Neural cell (in vitro differentiated cells): Measurements from ENCODE around the gene GRM3. TPM values are rescaled to one million over a fixed set of nuclear protein-coding genes. Genes with fewer than 3 reads are reported as not detected.

Experiments used
- H2AFZ ChIP-seq: fragments of 200-600, 300-800 bp; sonication (generic), shearing (Covaris generic); 2 replicates; pipeline ENCODE4 v1.6.0; 2014; ENCODE audit warnings: low read depth, mild to moderate bottlenecking, antibody characterized with exemption, low read length, moderate library complexity
- H3F3A ChIP-seq: fragments of 200-600 bp; shearing (Covaris generic); 2 replicates; pipeline ENCODE4 v1.6.1; 2016; ENCODE audit warnings: mild to moderate bottlenecking, moderate library complexity, mixed read lengths, antibody characterized with exemption, low read length; ENCODE audit not compliant: insufficient read depth, poor library complexity, severe bottlenecking
- H3K27ac ChIP-seq: fragments of 200-600, 300-800 bp; sonication (generic), shearing (Covaris generic); 2 replicates; pipeline ENCODE4 v1.5.1; 2014; ENCODE audit warnings: mild to moderate bottlenecking, low read length, moderate library complexity
- H3K27me3 ChIP-seq: fragments of 300-800, 200-600 bp; sonication (generic), shearing (Covaris generic); 2 replicates; pipeline ENCODE4 v1.6.0; 2014; ENCODE audit warnings: mild to moderate bottlenecking, low read depth, low read length, moderate library complexity; ENCODE audit not compliant: insufficient read depth
- H3K36me3 ChIP-seq: fragments of 300-800, 200-600 bp; sonication (generic), shearing (Covaris generic); 2 replicates; pipeline ENCODE4 v1.5.1; 2014; ENCODE audit warnings: mild to moderate bottlenecking, antibody characterized with exemption, low read length, moderate library complexity; ENCODE audit not compliant: insufficient read depth
- H3K4me2 ChIP-seq: fragments of 300-800, 200-600 bp; sonication (generic), shearing (Covaris generic); 2 replicates; pipeline ENCODE4 v1.6.0; 2014; ENCODE audit warnings: mild to moderate bottlenecking, low read length
- H3K4me3 ChIP-seq: fragments of 300-800, 200-600 bp; sonication (generic), shearing (Covaris generic); 2 replicates; pipeline ENCODE4 v1.5.1; 2014; ENCODE audit warnings: mild to moderate bottlenecking, low read length, moderate library complexity
- H3K79me2 ChIP-seq: fragments of 200-600 bp; shearing (Covaris generic); replicated peaks from 2 replicates; pipeline ENCODE4 v1.6.0; 2014; ENCODE audit warnings: mild to moderate bottlenecking, low read length, moderate library complexity; ENCODE audit not compliant: insufficient read depth
- H3K9ac ChIP-seq: fragments of 300-800, 200-600 bp; sonication (generic), shearing (Covaris generic); 2 replicates; pipeline ENCODE4 v1.6.1; 2016; ENCODE audit warnings: mild to moderate bottlenecking, low read length, mixed read lengths
- H3K9me2 ChIP-seq: fragments of 200-600 bp; shearing (Covaris generic); 2 replicates; pipeline ENCODE4 v1.6.1; 2016; ENCODE audit warnings: mild to moderate bottlenecking, low read length, mixed read lengths; ENCODE audit not compliant: insufficient read depth
- H3K9me3 ChIP-seq: fragments of 200-600, 300-800 bp; sonication (generic), shearing (Covaris generic); 2 replicates; pipeline ENCODE4 v1.6.1; 2016; ENCODE audit warnings: mild to moderate bottlenecking, mixed run types, low read length, moderate library complexity, mixed read lengths
- H4K20me1 ChIP-seq: fragments of 200-600 bp; shearing (Covaris generic); 2 replicates; pipeline ENCODE4 v1.6.1; 2016; ENCODE audit warnings: mild to moderate bottlenecking, mixed run types; ENCODE audit not compliant: insufficient read depth
- EP300 ChIP-seq: fragments of 450-650 bp; conservative IDR thresholded peaks from 2 replicates; pipeline ENCODE4 v1.6.1; 2014; ENCODE audit warnings: antibody characterized with exemption, mild to moderate bottlenecking, moderate library complexity; ENCODE audit not compliant: poor library complexity, severe bottlenecking
- EZH2 ChIP-seq: fragments of 200-600, 300-800 bp; shearing (Covaris generic), sonication (generic); IDR thresholded peaks from 2 replicates; pipeline ENCODE4 v1.6.1; 2014; ENCODE audit warnings: antibody characterized with exemption, low read length, borderline replicate concordance, mild to moderate bottlenecking; ENCODE audit not compliant: insufficient read depth, poor library complexity, severe bottlenecking
- MXI1 ChIP-seq: fragments of 450-650 bp; conservative IDR thresholded peaks from 2 replicates; pipeline ENCODE4 v1.6.1; 2014; ENCODE audit warnings: antibody characterized with exemption, mild to moderate bottlenecking; ENCODE audit not compliant: poor library complexity, severe bottlenecking
- POLR2AphosphoS5 ChIP-seq: IDR thresholded peaks from 2 replicates; pipeline ENCODE4 v1.6.1; 2012
- RAD21 ChIP-seq: fragments of 450-650 bp; conservative IDR thresholded peaks from 2 replicates; pipeline ENCODE4 v1.6.1; 2014; ENCODE audit warnings: antibody characterized with exemption, mild to moderate bottlenecking, moderate library complexity
- SMC3 ChIP-seq: fragments of 450-650 bp; conservative IDR thresholded peaks from 2 replicates; pipeline ENCODE4 v1.6.1; 2014; ENCODE audit warnings: antibody characterized with exemption, mild to moderate bottlenecking, moderate library complexity; ENCODE audit not compliant: poor library complexity
- TAF1 ChIP-seq: IDR thresholded peaks from 2 replicates; pipeline ENCODE4 v1.6.1; 2012; ENCODE audit warnings: low read depth
- polyA plus RNA-seq: library from polyadenylated mRNA; depleted of rRNA; stranded (reverse); fragments of >200 nt; gene quantifications from 2 replicates; pipeline ENCODE4 v1.2.3, GENCODE V29; 2014
- TF ChIP-seq, protein P1 (sequence below): IDR thresholded peaks from 2 replicates; pipeline ENCODE4 v1.6.1; 2012; ENCODE audit warnings: borderline replicate concordance
- TF ChIP-seq, protein P2 (sequence below): fragments of 450-650 bp; IDR thresholded peaks from 2 replicates; pipeline ENCODE4 v1.5.1; 2014; ENCODE audit warnings: antibody characterized with exemption, mild to moderate bottlenecking, moderate library complexity; ENCODE audit not compliant: poor library complexity, severe bottlenecking

GRM3 gene
- polyA plus RNA-seq, 1 donor from 2014 or later = 15.9 TPM

DNA sequence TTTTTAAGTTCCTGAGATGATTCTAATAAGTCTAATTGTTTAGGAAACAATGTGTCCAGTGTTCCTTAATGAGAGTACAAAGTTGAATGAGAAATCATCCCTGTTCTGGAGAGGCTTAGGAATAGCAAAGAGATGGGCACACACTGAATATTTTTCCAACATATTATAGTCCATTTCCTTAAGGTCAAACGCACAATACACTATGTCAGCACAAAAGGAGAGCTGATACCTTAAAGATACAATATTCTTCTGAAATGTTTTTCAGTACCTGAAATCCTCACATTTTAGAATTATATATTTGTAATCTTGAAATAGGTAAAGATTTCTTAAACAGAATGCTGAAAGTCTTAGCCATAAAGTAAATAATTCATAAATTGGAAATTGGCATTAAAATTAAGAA is 183.2 kb downstream of the GRM3 start:
- Histone ChIP-seq H3K4me3 (no peak overlapping the region), H3K27me3 (no peaks in the 10 kb centered on the region), H3K9me2 (no peaks in the 10 kb centered on the region), H4K20me1 (no peaks in the 10 kb centered on the region), H3K79me2 (no peaks in the 10 kb centered on the region), H2AFZ (no peak overlapping the region), H3K4me2 (no peak overlapping the region), H3K27ac (no peak overlapping the region), H3K36me3 (no peaks in the 10 kb centered on the region), H3K9me3 (no peaks in the 10 kb centered on the region), H3K9ac (no peak overlapping the region), H3F3A (no peaks in the 10 kb centered on the region)
- TF ChIP-seq POLR2AphosphoS5 (no peak), RAD21 (no peak), EZH2 (no peak), SMC3 (no peak), EP300 (no peak), TAF1 (no peak)
- TF ChIP-seq, protein P1, sequence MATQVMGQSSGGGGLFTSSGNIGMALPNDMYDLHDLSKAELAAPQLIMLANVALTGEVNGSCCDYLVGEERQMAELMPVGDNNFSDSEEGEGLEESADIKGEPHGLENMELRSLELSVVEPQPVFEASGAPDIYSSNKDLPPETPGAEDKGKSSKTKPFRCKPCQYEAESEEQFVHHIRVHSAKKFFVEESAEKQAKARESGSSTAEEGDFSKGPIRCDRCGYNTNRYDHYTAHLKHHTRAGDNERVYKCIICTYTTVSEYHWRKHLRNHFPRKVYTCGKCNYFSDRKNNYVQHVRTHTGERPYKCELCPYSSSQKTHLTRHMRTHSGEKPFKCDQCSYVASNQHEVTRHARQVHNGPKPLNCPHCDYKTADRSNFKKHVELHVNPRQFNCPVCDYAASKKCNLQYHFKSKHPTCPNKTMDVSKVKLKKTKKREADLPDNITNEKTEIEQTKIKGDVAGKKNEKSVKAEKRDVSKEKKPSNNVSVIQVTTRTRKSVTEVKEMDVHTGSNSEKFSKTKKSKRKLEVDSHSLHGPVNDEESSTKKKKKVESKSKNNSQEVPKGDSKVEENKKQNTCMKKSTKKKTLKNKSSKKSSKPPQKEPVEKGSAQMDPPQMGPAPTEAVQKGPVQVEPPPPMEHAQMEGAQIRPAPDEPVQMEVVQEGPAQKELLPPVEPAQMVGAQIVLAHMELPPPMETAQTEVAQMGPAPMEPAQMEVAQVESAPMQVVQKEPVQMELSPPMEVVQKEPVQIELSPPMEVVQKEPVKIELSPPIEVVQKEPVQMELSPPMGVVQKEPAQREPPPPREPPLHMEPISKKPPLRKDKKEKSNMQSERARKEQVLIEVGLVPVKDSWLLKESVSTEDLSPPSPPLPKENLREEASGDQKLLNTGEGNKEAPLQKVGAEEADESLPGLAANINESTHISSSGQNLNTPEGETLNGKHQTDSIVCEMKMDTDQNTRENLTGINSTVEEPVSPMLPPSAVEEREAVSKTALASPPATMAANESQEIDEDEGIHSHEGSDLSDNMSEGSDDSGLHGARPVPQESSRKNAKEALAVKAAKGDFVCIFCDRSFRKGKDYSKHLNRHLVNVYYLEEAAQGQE = no peak
- TF ChIP-seq, protein P2, sequence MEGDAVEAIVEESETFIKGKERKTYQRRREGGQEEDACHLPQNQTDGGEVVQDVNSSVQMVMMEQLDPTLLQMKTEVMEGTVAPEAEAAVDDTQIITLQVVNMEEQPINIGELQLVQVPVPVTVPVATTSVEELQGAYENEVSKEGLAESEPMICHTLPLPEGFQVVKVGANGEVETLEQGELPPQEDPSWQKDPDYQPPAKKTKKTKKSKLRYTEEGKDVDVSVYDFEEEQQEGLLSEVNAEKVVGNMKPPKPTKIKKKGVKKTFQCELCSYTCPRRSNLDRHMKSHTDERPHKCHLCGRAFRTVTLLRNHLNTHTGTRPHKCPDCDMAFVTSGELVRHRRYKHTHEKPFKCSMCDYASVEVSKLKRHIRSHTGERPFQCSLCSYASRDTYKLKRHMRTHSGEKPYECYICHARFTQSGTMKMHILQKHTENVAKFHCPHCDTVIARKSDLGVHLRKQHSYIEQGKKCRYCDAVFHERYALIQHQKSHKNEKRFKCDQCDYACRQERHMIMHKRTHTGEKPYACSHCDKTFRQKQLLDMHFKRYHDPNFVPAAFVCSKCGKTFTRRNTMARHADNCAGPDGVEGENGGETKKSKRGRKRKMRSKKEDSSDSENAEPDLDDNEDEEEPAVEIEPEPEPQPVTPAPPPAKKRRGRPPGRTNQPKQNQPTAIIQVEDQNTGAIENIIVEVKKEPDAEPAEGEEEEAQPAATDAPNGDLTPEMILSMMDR = no peak

- no peaks in the 10 kb centered on the region for H4K20me1 ChIP-seq
- H3K4me3 ChIP-seq = no peak overlapping the region
- no peaks in the 10 kb centered on the region for H3F3A ChIP-seq
- H3K9me2 ChIP-seq = no peaks in the 10 kb centered on the region
- H3K79me2 ChIP-seq = no peaks in the 10 kb centered on the region
- no peaks in the 10 kb centered on the region for H3K36me3 ChIP-seq
- no peaks in the 10 kb centered on the region for H3K27me3 ChIP-seq
- no peak for TF ChIP-seq SMC3
- no peak for TF ChIP-seq TAF1
- TF ChIP-seq POLR2AphosphoS5 = no peak
- TF ChIP-seq, protein P1 = no peak
- TF ChIP-seq EP300 = no peak
- no peak for TF ChIP-seq EZH2
- TF ChIP-seq, protein P2 = no peak
- no peak for TF ChIP-seq MXI1
- TF ChIP-seq RAD21 = no peak
- no peak overlapping the region for H3K9ac ChIP-seq
- no peak overlapping the region for H2AFZ ChIP-seq
- H3K4me2 ChIP-seq = no peak overlapping the region
- no peak overlapping the region for H3K27ac ChIP-seq
- H3K9me3 ChIP-seq = no peaks in the 10 kb centered on the region
Observed at GRCh38 chr7:86833360-86833759, 189.7 kb downstream of the GRM3 start.
